Measurements from ENCODE around the gene WTIP. TPM values are rescaled to one million over a fixed set of nuclear protein-coding genes. Genes with fewer than 3 reads are reported as not detected.
"Not testable (repeated sequence)": the region's sequence is repeated elsewhere in the genome, so short reads cannot be mapped to it uniquely, and the experiment has no call there.

Gene WTIP
- total RNA-seq, 1 donor from 2014 or later, result 40.3 TPM

- peak; percentile 80 for FAIRE-seq
- DNase-seq (ENCODE audit: low read depth), result peak; percentile 83
- no peaks in the 10 kb centered on the region for H3K27me3 ChIP-seq (ENCODE audit: control insufficient read depth, insufficient read depth, low read length)
- H3K4me3 ChIP-seq (ENCODE audit: low read depth, low read length), result no peak overlapping the region
- no peak for TF ChIP-seq CTCF (IDR thresholded peaks at IDR 0.05; ENCODE audit: insufficient read depth, low read length, severe bottlenecking)
- peaks cover 1% of the 10 kb centered on the region for H3K36me3 ChIP-seq (ENCODE audit: control insufficient read depth, insufficient read depth, low read length)
Measured at GRCh38 chr19:34475026-34475974, 6.3 kb upstream of the WTIP start.

GRCh38 chr19:34475975-34476594, 5.5 kb upstream of the WTIP start:
- FAIRE-seq (peak; percentile 23), DNase-seq (ENCODE audit: low read depth) (no peak)
- no peak for TF ChIP-seq CTCF (IDR thresholded peaks at IDR 0.05; ENCODE audit: insufficient read depth, low read length, severe bottlenecking)
- H3K36me3 ChIP-seq (ENCODE audit: control insufficient read depth, insufficient read depth, low read length), result peaks cover 1% of the 10 kb centered on the region
- H3K27me3 ChIP-seq (ENCODE audit: control insufficient read depth, insufficient read depth, low read length), result no peaks in the 10 kb centered on the region
- no peak overlapping the region for H3K4me3 ChIP-seq (ENCODE audit: low read depth, low read length)

GRCh38 chr19:34478496-34478895, 3.1 kb upstream of the WTIP start:
- not testable (repeated sequence) for DNase-seq (ENCODE audit: low read depth); H3K36me3 ChIP-seq (ENCODE audit: control insufficient read depth, insufficient read depth, low read length); H3K27me3 ChIP-seq (ENCODE audit: control insufficient read depth, insufficient read depth, low read length); FAIRE-seq; H3K4me3 ChIP-seq (ENCODE audit: low read depth, low read length)

- no peaks in the 10 kb centered on the region for H3K36me3 ChIP-seq (ENCODE audit: control insufficient read depth, insufficient read depth, low read length)
- no peak for FAIRE-seq
- DNase-seq (ENCODE audit: low read depth), result no peak
- H3K27me3 ChIP-seq (ENCODE audit: control insufficient read depth, insufficient read depth, low read length), result no peaks in the 10 kb centered on the region
- TF ChIP-seq CTCF (IDR thresholded peaks at IDR 0.05; ENCODE audit: insufficient read depth, low read length, severe bottlenecking), result no peak
- H3K4me3 ChIP-seq (ENCODE audit: low read depth, low read length), result no peak overlapping the region
Measured at GRCh38 chr19:34479396-34479795, 2.2 kb upstream of the WTIP start.

- H3K4me3 ChIP-seq (ENCODE audit: low read depth, low read length), result no peak overlapping the region
- no peak for TF ChIP-seq CTCF (IDR thresholded peaks at IDR 0.05; ENCODE audit: insufficient read depth, low read length, severe bottlenecking)
- no peaks in the 10 kb centered on the region for H3K27me3 ChIP-seq (ENCODE audit: control insufficient read depth, insufficient read depth, low read length)
- DNase-seq (ENCODE audit: low read depth) (no peak), FAIRE-seq (no peak)
- H3K36me3 ChIP-seq (ENCODE audit: control insufficient read depth, insufficient read depth, low read length), result no peaks in the 10 kb centered on the region
Measured at GRCh38 chr19:34480491-34480890, 1.1 kb upstream of the WTIP start.

- DNase-seq (ENCODE audit: low read depth), result no peak
- no peak for FAIRE-seq
- no peak for TF ChIP-seq CTCF (IDR thresholded peaks at IDR 0.05; ENCODE audit: insufficient read depth, low read length, severe bottlenecking)
- Histone ChIP-seq H3K27me3 (ENCODE audit: control insufficient read depth, insufficient read depth, low read length) (no peaks in the 10 kb centered on the region), H3K4me3 (ENCODE audit: low read depth, low read length) (peak overlapping the region; percentile 58), H3K36me3 (ENCODE audit: control insufficient read depth, insufficient read depth, low read length) (no peaks in the 10 kb centered on the region)
Measured at GRCh38 chr19:34481861-34482379, 362 bp downstream of the WTIP start.

All from bronchial epithelial cell (primary cell).